Measurements from ENCODE around the gene WNT5B.

The WNT5B gene

GRCh38 chr12:1630133-1630826 lies 1.2 kb downstream of the WNT5B start:
- peaks cover 12% of the 10 kb centered on the region for H3K4me1 Mint-ChIP-seq (ENCODE audit: low read depth)
- peaks cover 1% of the 10 kb centered on the region for H3K36me3 Mint-ChIP-seq (ENCODE audit: low read depth)
- peak overlapping the region; percentile 58 for H3K4me3 Mint-ChIP-seq
- no peaks in the 10 kb centered on the region for H3K9me3 Mint-ChIP-seq
- DNase-seq (ENCODE audit: low spot score): no peak
- peaks cover 79% of the 10 kb centered on the region for H3K27me3 Mint-ChIP-seq (ENCODE audit: low read depth)
- no peak overlapping the region for H3K27ac Mint-ChIP-seq

DNA sequence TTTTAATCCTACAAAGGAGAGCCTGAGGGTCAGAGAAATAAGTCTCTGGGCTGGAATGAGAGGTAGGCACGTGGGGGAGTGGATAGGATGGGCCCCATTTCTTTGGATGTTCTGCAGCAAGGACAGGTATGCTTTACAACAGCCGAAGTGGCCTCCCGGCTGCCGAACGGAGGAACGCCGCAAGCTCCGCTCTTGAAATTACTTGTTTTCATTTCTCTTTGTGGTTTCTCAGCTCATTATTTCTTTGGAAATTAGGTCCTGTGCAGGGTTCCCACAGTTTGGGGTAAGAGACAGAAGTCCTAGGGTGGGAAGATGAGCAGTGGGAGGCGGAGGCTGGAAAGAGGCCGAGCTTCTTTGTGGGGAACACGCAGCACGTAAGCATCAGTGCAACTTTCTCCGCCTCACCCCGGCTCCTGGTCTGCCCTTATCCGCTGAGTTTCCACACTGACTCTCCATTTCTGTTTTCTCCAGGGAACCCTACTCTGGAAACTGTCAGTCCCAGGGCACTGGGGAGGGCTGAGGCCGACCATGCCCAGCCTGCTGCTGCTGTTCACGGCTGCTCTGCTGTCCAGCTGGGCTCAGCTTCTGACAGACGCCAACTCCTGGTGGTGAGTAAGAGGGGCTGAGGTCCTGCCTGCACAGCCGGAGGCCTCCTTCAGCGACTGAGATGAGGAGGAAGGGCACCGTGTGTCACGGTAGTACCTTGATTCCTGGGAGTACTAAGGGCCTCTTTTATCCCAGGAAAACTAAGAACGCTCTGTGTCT lies 2.0 kb downstream of the WNT5B start:
- H3K27ac Mint-ChIP-seq: no peak overlapping the region
- H3K9me3 Mint-ChIP-seq: no peaks in the 10 kb centered on the region
- peaks cover 1% of the 10 kb centered on the region for H3K36me3 Mint-ChIP-seq (ENCODE audit: low read depth)

GRCh38 chr12:1632702-1633101 lies 3.7 kb downstream of the WNT5B start:
- Mint-ChIP-seq H3K27me3 (ENCODE audit: low read depth) (peaks cover 75% of the 10 kb centered on the region), H3K4me1 (ENCODE audit: low read depth) (peaks cover 12% of the 10 kb centered on the region), H3K4me3 (no peak overlapping the region), H3K36me3 (ENCODE audit: low read depth) (peaks cover 1% of the 10 kb centered on the region), H3K27ac (no peak overlapping the region), H3K9me3 (no peaks in the 10 kb centered on the region)
- DNase-seq (ENCODE audit: low spot score): no peak

More for the DNA sequence above, 2.0 kb downstream of the WNT5B start:
- Mint-ChIP-seq H3K27me3 (ENCODE audit: low read depth) (peaks cover 83% of the 10 kb centered on the region), H3K4me1 (ENCODE audit: low read depth) (peaks cover 12% of the 10 kb centered on the region), H3K4me3 (peak overlapping the region; percentile 58)
- DNase-seq (ENCODE audit: low spot score): no peak

- Mint-ChIP-seq H3K9me3 (no peaks in the 10 kb centered on the region), H3K27ac (no peak overlapping the region), H3K4me1 (ENCODE audit: low read depth) (peaks cover 12% of the 10 kb centered on the region), H3K36me3 (ENCODE audit: low read depth) (peaks cover 1% of the 10 kb centered on the region), H3K4me3 (no peak overlapping the region), H3K27me3 (ENCODE audit: low read depth) (peaks cover 67% of the 10 kb centered on the region)
- DNase-seq (ENCODE audit: low spot score): no peak
These were observed 4.4 kb downstream of the WNT5B start for GRCh38 chr12:1633459-1633858.

DNA sequence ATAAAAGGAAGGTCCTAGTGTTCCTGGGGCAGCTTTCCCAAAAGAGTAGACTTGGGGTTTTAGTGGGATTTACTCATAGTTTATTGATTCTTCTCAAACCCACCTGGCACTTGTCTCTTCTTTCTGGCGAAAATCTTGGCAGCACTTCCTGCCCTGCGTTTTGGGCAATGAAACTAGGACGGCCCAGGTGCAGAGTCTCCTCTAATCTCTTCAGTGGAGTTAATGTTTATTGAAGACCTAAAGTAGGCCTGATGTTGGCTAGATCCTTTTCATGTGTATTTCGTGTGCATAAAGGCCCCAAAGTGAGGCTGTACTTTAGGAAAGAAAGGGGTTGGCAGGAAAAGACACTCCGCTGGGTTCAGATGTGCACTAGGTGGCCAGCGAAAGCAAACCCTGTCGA lies 5.1 kb downstream of the WNT5B start:
- Mint-ChIP-seq H3K36me3 (ENCODE audit: low read depth) (peaks cover 1% of the 10 kb centered on the region), H3K4me1 (ENCODE audit: low read depth) (peaks cover 11% of the 10 kb centered on the region), H3K27me3 (ENCODE audit: low read depth) (peaks cover 60% of the 10 kb centered on the region), H3K9me3 (no peaks in the 10 kb centered on the region), H3K4me3 (no peak overlapping the region), H3K27ac (no peak overlapping the region)
- DNase-seq (ENCODE audit: low spot score): no peak

GRCh38 chr12:1634590-1635191 lies 5.7 kb downstream of the WNT5B start:
- peak; percentile 42 for DNase-seq (ENCODE audit: low spot score)
- peaks cover 7% of the 10 kb centered on the region for H3K4me1 Mint-ChIP-seq (ENCODE audit: low read depth)
- no peaks in the 10 kb centered on the region for H3K36me3 Mint-ChIP-seq (ENCODE audit: low read depth)
- H3K9me3 Mint-ChIP-seq: no peaks in the 10 kb centered on the region
- no peak overlapping the region for H3K4me3 Mint-ChIP-seq
- no peak overlapping the region for H3K27ac Mint-ChIP-seq
- H3K27me3 Mint-ChIP-seq (ENCODE audit: low read depth): peaks cover 55% of the 10 kb centered on the region

- Mint-ChIP-seq H3K4me3 (no peak overlapping the region), H3K4me1 (ENCODE audit: low read depth) (peaks cover 7% of the 10 kb centered on the region), H3K27ac (no peak overlapping the region), H3K27me3 (ENCODE audit: low read depth) (peaks cover 50% of the 10 kb centered on the region), H3K9me3 (no peaks in the 10 kb centered on the region), H3K36me3 (ENCODE audit: low read depth) (no peaks in the 10 kb centered on the region)
- DNase-seq (ENCODE audit: low spot score): no peak
These were observed 6.5 kb downstream of the WNT5B start for GRCh38 chr12:1635301-1636095.

DNA sequence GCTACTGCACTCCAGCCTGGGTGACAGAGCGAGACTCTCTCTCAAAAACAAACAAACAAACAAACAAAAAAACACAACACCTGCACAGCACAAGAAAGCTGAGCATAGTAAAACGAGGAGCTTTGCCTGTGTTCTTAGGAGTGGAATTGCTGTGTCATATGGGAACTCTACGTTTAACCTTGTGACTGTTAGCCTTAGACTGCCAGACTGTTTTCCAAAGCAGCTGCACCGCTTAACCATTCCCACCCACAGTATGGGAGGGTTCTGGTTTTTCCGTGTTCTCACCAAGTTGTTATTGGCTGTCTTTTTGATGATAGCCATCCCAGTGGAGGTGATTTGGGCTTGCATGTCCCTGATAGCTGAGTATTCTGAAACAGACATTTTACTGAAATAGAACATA lies 9.2 kb downstream of the WNT5B start:
- Mint-ChIP-seq H3K4me3 (no peak overlapping the region), H3K9me3 (no peaks in the 10 kb centered on the region), H3K4me1 (ENCODE audit: low read depth) (peaks cover 1% of the 10 kb centered on the region), H3K27ac (no peak overlapping the region), H3K27me3 (ENCODE audit: low read depth) (peaks cover 23% of the 10 kb centered on the region), H3K36me3 (ENCODE audit: low read depth) (no peaks in the 10 kb centered on the region)
- no peak for DNase-seq (ENCODE audit: low spot score)

DNA sequence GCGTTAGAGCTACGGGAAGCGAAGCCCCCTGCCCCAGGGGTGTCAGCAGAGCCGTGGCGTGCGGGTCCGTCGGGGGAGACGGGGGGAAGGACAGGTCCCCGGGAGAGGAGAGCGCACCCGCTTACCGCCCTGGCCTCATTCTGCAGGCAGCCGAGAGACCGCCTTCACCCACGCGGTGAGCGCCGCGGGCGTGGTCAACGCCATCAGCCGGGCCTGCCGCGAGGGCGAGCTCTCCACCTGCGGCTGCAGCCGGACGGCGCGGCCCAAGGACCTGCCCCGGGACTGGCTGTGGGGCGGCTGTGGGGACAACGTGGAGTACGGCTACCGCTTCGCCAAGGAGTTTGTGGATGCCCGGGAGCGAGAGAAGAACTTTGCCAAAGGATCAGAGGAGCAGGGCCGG lies 10.5 kb downstream of the WNT5B start:
- H3K4me1 Mint-ChIP-seq (ENCODE audit: low read depth): peaks cover under 1% of the 10 kb centered on the region
- peaks cover 12% of the 10 kb centered on the region for H3K27me3 Mint-ChIP-seq (ENCODE audit: low read depth)
- H3K36me3 Mint-ChIP-seq (ENCODE audit: low read depth): no peaks in the 10 kb centered on the region
- H3K9me3 Mint-ChIP-seq: no peaks in the 10 kb centered on the region
- H3K4me3 Mint-ChIP-seq: peak overlapping the region; percentile 32
- DNase-seq (ENCODE audit: low spot score): no peak
- peak overlapping the region; percentile 72 for H3K27ac Mint-ChIP-seq

DNA sequence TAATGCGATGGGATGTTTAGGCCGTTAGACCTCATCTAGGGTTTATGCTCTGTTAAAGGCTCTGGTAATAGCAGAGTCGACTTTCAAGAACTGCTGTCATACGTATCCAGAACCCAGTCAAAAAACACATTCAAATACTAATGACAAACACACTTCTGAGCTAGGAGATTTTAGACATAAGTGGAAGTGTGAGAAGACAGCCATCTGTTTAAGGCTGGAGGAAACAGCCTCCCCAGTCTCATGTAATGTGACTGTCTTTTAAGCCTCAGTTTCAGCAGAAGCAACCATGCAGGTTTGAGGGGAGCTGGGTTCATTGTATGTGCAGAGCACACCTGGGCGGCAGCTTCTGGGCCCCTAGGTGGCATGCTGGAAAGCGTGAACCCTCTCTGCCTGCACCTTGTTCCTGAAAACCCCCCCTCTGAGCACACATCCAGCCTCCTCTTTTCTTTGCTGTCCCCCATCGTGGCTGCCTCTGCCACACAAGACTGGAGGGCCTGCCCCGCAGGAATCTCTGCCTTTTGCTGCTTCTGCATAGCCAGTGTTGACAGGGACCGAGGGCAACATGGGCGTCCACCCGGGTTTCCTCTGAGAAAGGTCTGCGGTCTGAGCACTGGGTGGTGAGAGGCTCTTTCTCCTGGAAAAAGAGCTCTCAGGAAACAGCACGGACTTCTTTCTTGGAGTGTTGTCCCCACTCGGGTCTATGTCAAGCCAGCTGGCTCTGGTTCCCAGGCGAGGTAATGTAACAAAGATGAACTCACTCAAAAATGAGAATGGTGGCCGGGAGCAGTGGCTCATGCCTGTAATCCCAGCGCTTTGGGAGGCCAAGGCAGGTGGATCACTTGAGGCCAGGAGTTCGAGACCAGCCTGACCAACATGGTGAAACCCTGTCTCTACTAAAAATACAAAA lies 11.6 kb downstream of the WNT5B start:
- H3K4me1 Mint-ChIP-seq (ENCODE audit: low read depth): peaks cover 4% of the 10 kb centered on the region
- H3K9me3 Mint-ChIP-seq: no peaks in the 10 kb centered on the region
- DNase-seq (ENCODE audit: low spot score): no peak
- no peak overlapping the region for H3K27ac Mint-ChIP-seq
- H3K36me3 Mint-ChIP-seq (ENCODE audit: low read depth): no peaks in the 10 kb centered on the region
- peak overlapping the region; percentile 29 for H3K4me3 Mint-ChIP-seq
- H3K27me3 Mint-ChIP-seq (ENCODE audit: low read depth): peaks cover 6% of the 10 kb centered on the region

DNA sequence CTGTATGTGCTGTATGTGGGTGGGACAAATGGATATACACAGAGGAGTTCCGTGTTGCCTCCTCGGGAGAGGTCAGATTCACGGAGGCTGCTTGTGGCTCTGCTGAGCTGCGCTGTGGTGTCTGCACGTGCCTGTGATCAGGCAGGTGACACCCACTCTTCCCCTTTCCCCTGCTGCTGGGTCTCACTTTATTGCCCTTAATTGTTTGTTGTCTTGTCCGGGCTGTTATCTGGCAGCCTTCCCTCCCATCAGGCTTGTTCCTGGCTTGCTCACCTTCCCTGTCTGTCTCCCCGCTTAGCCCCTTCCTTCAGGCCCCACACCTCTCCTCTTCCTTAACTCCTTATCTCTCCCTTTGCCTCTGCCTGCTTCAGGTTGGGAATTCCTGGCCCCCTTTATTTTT lies 13.5 kb downstream of the WNT5B start:
- Mint-ChIP-seq H3K4me1 (ENCODE audit: low read depth) (peaks cover 8% of the 10 kb centered on the region), H3K27me3 (ENCODE audit: low read depth) (peaks cover 2% of the 10 kb centered on the region), H3K36me3 (ENCODE audit: low read depth) (no peaks in the 10 kb centered on the region), H3K4me3 (no peak overlapping the region), H3K27ac (no peak overlapping the region), H3K9me3 (no peaks in the 10 kb centered on the region)
- DNase-seq (ENCODE audit: low spot score): no peak

DNA sequence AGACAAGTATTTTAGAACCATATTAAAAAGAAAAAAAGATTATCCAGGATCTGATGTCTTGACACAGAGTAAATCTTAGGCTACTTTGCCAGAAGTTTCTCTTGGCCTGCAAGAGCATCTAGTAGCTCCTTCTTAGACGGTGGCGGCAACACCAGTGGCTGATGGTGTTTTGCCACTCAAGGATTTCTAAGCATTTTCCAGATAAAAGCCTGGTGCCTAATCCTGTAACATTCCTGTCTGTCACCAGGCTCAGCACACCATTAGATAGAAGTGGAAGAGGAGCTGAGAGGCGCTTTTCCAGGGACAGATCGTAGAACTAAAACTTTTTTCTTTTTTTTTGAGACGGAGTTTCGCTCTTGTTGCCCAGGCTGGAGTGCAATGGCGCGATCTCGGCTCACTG lies 14.0 kb downstream of the WNT5B start:
- H3K4me3 Mint-ChIP-seq: no peak overlapping the region
- no peaks in the 10 kb centered on the region for H3K36me3 Mint-ChIP-seq (ENCODE audit: low read depth)
- no peak for DNase-seq (ENCODE audit: low spot score)
- H3K27me3 Mint-ChIP-seq (ENCODE audit: low read depth): peaks cover 2% of the 10 kb centered on the region
- no peaks in the 10 kb centered on the region for H3K9me3 Mint-ChIP-seq
- H3K4me1 Mint-ChIP-seq (ENCODE audit: low read depth): peaks cover 8% of the 10 kb centered on the region
- H3K27ac Mint-ChIP-seq: no peak overlapping the region

- Mint-ChIP-seq H3K4me1 (ENCODE audit: low read depth) (peaks cover 8% of the 10 kb centered on the region), H3K9me3 (no peaks in the 10 kb centered on the region), H3K27ac (no peak overlapping the region), H3K27me3 (ENCODE audit: low read depth) (peaks cover 11% of the 10 kb centered on the region), H3K4me3 (no peak overlapping the region), H3K36me3 (ENCODE audit: low read depth) (no peaks in the 10 kb centered on the region)
- no peak for DNase-seq (ENCODE audit: low spot score)
These were observed 15.0 kb downstream of the WNT5B start for GRCh38 chr12:1643905-1644533.

Measured in T-helper 2 cell treated with Interferon-gamma antibody and Interleukin-4, amounts not matched to agents 5 μg/mL and 100 μg/mL, for 36 hours (primary cell).